Amniotic epithelial cell (primary cell): ENCODE data around the gene C18orf54.
A peak's percentile ranks its signal among the peaks of the same experiment; 100 is the strongest.
"Not testable (repeated sequence)": the region's sequence is repeated elsewhere in the genome, so short reads cannot be mapped to it uniquely, and the experiment has no call there.

Experiments used
- DNase-seq: peaks from one replicate; pipeline ENCODE4 v3.0.0-alpha.2; 2010; ENCODE audit warnings: low read depth

Gene C18orf54

DNA sequence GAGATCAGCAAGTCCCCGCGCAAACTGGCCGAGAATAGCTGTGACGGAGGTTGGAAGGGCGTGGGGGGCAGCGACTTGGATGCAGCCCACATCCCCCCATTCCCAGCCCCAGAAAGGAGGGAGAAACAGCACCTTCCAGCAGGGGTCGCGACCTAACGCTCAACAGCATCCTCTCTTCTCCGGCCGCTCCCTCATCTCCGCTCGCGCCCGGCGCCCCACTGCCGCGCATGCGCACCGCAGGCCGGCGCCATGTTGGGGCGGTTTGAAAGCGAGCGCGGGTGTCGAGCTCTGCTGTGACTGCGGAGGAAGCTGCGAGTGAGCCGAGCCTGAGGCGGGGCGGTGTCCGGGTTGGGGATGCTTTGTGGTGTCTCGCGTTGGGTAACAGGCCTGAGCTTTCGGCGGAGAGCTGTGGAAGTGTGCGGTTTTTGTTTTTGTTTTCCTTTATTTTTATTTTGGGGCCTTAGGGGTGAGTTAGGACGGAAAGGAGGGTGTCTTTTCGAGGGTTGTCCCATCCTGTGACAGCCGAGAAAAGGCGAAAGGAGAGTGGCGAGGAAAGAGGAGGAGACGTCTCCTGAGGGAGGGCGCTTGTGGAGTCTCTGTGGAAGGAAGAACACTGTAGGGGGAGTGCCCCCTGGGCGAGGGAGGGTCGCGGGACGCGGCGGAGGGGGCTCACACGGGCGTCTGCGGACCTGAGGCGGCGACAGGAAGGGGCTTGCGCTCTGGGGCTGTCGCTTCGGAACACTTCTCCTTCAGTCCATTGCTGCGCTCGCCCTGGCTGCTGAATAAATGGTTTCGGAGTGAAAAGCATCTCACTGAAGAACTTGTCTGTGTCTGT, at the start of gene C18orf54, which contains the start of gene STARD6:
Gene C18orf54 (plus strand): TSS at position 247 of the 835 bp plus-strand sequence. CDS start 2,667 bp downstream, outside the sequence.
Gene STARD6 (minus strand): TSS at position 199 of the 835 bp plus-strand sequence. CDS start 3,285 bp downstream, outside the sequence.
- peak; percentile 81 for DNase-seq

DNA sequence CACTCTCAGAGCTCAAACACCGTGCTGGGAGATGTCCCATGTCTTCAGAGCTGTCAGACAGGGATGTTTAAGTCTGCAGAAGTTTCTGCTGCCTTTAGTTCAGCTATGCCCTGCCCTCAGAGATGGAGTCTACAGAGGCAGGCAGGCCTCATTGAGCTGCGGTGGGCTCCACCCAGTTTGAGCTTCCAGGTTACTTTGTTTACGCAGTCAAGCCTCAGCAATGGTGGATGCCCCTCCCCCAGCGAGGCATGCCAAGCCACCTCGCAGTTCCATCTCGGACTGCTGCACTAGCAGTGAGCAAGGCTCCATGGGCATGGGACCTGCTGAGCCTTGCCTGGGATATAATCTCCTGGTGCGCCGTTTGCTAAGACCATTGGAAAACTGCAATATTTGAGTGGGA, 48.1 kb upstream of the C18orf54 start:
- not testable (repeated sequence) for DNase-seq

DNA sequence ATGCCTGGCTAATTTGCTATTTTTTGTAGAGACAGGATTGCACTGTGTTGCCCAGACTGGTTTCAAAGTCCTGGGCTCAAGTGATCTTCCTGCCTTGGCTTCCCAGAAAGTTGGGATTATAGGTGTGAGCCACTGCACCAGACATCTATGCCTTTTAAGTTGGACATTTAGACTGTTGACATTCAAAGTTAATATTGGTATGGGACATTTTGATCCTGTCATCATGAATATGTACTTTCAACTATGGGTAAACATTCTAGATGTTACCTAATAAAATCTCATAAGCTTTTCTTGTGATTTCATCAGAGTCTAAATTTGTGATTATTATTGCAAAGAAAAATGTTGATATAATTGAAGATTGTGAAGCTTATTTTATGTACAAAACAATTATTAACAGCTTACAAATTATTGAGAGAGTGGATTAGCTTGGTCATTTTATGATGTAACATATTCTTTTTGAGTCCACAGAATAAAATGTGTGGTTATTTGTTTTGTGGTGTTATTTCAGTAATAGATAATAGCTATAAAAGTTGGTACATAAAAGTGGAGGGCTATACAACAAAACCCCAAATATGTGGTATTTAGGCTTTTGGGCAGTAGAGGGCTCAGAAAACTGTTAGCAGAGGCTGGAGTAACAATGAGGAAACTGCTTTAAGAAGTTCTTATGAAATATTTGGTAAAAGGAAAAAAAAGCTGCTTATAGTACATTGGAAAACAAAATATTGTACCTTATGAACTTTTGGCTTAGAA, 41.5 kb upstream of the C18orf54 start:
- no peak for DNase-seq

DNA sequence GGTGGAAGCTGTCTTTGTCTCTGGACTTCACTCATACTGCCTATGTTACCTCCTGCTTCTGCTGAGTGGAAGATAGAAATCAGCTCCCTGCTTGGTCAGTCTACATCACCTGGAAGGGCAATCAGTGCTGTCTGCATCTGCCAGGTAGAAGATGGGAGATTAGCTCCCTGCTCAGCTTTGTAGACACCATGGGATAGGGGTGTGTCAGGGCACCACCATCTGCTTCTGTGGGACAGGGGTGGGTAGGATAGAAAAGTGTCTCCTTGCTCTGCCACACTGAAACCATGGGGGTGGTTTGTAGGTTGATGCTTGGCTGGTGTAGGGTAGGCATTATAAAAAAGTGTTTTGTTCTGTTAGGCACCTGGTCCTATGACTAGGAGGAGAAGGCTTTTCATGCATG, 34.1 kb upstream of the C18orf54 start:
- DNase-seq: no peak

DNA sequence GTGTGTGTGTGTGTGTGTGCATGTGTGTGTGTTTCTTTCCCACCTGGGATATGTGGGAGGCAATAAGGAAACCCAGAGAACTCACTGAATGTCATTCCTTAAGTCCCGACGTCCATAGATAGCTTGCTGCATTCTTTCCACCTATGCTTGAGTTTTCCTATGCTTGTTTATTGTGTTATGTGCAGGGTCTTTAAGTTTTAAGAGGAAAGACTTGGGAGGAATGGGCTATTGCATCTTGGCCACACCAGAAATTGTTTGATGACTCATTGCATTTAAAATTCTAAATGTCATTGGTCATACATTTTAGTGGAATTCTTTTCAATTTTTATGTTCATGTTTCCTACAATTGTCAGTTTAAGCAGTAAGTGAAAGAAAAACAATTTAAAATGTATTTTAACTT, 33.7 kb upstream of the C18orf54 start:
- no peak for DNase-seq

DNA sequence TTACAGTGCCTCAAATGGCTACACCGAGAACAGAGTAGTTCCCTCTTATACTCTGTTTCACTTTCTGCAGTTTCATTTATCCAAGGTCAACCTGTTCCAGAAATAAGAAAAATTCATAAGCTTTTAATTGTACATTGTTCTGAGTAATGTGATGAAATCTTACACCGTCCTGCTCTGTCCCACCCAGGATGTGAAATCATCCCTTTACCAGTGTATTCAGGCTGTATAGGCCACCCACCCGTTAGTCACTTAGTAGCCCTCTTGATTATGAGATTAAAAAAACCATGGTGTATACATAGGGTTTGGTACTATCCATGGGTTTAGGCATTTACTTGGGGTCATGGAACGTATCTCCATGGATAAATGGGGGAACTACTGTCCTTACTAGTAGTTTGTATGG, 29.9 kb upstream of the C18orf54 start:
- no peak for DNase-seq

DNA sequence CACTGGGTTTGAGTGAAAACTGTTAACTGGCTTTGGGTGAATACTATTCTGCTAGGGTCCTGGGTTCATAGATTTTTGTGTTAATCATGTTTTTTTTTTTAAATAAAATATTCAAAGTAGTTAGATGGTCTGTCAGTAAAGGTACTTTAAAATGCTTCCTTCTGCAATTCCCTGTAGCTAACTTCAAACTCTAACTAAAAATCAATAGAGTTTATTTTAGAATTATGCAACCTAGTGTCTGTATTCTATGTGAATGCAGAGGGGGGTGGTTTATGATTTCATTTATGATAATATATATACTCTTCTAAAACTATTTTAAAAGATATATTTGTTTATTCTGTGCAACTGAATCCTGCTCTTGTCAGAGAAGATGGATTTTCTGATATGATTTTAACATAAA, 27.9 kb upstream of the C18orf54 start:
- DNase-seq: no peak

DNA sequence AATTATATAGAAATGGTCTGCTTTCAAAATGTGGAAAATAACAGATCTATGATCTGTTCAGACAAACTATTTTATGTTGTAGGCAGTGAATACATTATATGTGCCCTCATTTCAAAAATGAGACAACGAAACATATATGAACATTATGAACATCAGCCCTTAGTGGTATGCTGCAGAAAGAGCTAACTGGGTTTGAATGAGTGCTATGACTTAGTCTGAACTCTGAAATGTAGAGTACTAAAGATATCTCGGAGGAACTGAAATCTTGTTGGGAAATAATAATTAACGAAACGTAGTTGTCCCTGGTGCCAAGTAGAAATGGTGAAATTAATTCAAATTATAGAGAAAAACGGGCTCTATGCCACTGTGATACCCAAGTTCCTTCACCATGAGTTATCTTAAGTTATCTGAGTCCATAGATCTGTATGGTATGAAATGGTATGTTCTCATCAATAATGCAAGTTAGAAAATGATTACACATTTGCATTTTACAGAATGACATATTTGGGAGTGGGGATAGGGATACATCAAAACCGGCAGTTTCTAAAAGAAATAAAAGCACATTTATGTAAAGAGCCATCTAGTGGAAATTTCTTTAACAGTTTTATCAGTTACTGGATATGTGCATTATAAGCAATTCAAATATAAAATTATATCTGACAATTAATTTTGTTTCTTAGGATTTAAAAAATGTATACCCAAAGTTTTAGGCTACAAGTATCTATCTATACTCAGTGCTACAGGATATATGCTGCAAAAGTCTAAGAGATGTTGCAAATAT, 26.7 kb upstream of the C18orf54 start:
- no peak for DNase-seq

DNA sequence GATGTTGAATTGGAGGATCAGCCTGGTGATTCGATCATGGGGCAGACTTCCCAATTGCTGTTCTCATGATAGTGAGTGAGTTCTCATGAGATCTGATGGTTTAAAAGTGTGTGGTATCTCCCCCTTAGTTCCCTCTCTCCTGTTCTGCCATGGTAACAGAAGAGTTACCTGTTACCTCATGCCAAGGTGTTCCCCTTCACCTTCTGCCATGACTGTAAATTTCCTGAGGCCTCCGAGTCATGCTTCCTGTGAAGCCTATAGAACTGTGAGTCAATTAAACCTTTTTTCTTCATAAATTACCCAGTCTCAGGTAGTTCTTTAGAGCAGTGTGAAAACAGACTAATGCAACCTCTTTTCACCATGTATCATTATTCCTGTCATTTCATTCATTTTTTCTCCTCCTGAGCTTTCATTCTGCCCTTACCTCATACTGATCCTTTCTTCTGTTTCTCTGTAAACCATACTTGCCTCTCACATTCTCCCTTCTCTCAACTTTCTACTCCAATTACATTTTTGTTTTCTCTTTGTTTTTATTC, 22.0 kb upstream of the C18orf54 start:
- DNase-seq: no peak

DNA sequence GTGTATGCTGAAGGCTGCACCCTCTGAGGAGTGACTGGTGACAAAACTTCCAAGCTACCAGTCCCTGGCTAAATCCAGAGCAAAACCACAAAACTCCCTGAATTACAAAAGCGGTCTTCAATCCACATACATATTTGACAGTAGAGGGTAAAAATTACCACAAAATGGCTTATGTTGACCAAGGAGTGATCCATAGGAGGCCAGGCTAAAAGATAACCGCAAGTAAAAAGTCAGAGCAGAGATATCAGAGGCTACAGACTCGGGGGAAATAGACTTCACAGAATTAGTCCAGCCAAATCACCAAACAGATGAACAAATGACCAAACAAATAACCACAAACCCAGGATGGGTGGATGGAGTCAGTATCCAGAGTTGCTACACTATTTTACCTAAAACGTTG, 19.5 kb upstream of the C18orf54 start:
- peak; percentile 80 for DNase-seq

DNA sequence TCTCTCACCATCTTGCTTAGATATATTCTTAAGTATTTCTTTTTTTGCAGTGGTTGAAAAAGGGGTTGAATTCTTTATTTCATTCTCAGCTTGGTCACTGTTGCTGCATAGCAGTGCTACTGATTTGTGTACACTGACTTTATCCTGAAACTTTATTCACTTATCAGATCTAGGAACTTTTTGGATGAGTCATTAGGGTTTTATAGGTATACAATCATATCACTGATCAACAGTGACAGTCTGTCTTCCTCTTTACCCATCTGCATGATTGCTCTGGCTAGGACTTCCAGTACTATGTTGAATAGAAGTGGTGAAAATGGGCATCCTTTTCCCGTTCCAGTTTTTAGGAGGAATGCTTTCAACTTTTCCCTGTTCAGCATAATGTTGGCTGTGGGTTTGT, 6.5 kb upstream of the C18orf54 start:
- DNase-seq: no peak

DNA sequence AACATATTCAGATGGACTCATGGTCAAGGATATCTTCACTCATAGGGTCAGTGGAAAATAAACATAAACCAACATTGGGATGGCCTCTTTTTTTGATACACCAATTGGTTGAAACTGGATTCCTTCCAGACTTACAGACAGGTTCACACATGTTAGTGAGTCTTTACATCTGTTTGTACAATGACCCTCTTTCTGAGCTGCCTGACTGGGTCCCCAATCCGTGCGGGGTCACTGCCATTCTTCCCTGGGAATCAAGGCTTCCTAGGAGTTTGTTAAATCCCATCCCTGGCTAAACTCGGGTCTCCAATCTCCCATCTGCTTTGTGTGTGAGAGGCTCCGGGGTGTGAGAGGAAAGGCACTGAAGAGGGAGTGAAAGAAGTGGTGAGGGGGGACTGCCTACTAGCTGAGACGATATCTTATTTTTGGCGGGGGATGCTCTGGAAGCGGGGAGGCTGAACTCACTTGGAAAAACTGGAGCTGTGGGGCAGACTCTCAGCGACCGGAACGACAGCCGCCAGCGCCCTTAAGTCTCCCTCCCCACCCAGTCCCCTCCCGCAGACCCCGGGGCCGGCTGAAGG, 535 bp upstream of the C18orf54 start:
- DNase-seq: no peak

DNA sequence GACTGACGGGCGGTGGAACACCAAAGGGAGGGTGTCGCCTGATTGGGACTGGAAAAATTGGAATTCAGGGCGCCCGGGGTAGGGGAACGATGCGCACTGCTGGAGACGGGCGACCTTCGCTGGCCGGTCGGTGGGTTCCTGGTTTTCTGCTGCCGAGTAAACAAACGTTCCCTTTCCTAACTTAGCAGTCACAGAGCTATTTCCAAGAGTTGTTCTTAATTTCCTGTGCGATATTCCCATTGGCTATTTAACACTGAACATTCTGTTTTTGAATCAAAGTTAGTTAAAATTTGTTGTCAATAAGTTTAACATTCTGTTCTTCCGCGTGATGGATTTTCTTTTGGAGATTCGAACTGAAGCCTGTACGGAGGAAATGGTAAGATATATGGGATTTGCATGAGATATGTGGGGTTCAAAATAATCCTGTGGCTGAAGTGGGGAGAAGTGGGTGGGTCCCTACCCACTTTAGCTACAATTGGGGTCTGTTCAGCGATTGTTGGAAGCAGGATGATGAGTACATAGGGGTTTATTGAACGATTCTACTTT, 862 bp downstream of the C18orf54 start:
- DNase-seq: peak; percentile 3

DNA sequence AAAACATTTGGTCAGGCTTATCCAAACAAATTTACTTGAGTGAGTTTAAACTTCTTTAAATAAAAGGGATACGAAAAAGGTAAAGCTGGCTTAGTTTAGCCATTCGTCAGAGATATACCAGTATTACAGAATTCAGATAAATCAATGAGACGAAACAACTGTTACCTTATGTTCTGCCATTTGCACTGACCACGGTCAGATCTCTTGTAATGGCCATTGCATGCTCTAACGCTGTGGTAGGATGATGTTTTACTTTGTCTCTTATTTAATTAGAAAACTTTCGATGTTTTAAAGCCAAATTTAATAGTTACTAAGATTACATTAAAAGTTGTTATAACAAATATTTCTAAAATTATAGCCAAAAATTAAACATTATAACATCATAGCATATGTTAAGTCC, 1.5 kb downstream of the C18orf54 start:
- no peak for DNase-seq

DNA sequence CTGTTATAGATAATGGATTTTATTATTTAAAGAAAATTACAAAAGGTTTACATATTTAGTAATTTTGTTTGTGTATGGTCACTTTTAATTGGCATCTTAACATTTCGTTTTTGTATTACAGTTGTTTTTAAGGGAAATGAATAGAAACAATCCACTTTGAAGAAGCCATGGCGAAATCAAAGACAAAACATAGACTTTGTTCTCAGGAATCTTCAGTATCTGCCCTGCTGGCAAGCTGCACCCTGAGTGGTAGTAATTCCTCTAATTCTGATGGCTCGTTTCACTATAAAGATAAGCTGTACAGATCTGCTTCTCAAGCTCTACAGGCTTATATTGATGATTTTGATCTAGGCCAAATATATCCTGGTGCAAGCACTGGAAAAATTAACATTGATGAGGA, 2.7 kb downstream of the C18orf54 start:
- DNase-seq: peak; percentile 35

DNA sequence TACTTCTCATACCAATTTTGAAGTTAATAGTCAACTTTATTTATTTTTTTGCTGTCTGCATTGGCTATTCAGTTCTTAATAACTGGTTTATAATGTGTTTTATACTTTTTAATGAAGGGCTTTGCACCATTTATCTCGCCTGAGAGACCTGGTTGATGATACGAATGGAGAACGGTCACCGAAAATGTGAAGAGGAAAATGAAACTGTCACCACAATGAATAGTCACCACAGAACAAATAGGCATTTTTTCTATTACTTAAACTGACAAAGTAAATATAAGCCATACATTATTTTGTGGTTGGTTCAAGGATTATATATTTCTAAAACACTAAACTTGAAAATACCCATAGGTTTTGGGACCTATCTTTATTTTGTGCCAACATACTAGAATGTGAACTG, 20.4 kb downstream of the C18orf54 start:
- no peak for DNase-seq

DNA sequence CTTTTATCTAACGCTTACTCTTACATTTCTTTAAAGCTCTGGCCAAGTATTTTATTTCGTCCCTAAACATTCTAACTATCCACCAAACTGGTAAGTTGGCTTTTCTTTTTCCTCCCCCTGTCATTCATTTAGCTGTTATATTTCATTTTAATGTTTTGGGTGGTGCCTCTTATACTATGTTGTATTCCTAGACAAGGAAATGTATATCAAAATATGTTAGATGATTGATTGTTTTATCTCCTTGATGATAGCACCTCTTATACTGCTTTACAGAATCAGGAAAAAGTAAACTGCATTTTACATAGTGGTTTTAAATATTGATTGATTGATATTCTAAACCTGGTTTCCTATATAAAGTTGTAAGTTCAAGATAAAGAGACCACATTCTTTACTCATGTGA, 23.9 kb downstream of the C18orf54 start:
- DNase-seq: no peak

DNA sequence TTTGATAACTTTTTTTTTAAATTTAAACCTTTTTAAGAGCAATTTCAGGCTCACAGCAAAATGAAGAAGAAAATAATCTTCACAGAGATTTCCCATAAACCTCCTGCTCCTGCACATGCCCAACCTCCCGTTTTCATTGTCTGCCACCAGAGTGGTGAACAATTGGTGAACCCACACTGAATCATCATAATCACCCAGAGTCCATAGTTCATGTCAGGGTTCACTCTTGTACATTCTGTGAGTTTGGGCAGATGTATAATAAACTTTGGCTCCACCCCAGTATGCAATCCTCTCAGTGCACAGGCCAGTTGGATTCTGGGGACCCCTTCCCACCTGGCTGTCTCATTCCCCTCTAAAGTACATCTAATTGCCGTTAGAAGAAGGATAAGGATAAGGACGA, 24.4 kb downstream of the C18orf54 start:
- no peak for DNase-seq

DNA sequence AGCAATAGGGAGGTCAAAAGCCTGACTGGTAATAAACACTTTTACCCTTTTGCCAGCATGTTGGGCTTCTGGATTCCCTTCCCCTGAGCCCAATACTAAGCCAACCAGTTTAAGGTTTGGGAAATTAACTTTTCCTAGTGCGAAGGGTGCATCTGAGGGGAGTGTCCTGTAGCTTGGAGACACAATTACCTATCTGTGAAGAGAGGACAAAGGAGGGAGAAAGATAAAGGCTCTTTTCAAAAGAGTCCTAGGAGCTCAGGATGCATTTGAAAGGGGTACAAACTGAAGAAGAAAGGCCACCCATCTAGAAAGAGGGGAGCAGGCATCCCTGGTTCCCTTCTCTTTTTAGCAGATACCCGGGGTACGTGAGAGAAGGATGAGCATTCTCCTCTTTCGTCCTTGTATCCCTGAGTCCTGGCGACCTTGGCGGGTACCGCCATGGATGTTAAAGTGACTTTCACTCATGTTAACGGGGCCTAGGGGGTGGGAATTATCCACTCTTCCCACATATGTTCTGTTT, 25.1 kb downstream of the C18orf54 start:
- DNase-seq: no peak

DNA sequence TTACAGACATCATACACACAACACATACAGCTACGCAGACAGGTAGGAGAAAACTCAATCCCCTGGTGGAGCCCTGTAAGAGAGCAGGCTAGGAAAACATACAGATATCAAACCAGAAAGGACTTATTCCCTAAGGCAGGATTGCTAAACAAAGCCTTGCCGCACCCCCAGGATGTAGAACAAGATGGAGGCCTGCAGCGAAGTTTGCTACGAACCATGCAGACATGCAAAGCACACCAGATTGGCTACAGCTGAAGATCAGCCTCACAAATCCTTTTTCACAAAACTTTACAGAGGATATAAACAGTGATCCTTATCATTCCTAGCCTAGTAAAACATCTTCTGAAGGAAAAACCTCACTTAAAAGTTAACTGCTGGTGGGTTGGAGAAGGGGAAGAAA, 28.3 kb downstream of the C18orf54 start:
- DNase-seq: peak; percentile 8

DNA sequence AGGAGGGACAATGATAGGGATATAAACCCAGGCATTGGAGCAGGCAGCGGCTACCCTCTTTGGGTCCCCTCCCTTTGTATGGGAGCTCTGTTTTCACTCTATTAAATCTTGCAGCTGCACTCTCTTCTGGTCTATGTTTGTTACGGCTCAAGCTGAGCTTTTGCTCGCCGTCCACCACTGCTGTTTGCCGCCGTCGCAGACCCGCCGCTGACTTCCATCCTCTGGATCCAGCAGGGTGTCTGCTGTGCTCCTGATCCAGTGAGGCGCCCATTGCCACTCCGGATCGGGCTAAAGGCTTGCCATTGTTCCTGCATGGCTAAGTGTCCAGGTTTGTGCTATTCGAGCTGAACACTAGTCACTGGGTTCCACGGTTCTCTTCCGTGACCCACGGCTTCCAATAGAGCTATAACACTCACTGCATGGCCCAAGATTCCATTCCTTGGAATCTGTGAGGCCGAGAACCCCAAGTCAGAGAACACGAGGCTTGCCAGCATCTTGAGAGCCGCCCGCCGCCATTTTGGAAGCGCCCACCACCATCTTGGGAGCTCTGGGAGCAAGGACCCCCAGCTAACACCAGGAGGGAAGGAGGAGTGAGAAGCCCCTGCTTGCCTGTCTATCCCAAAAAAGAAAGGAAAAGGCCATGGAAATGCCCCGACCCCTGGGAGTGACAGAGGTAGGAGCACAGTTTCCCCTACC, 29.2 kb downstream of the C18orf54 start:
- not testable (repeated sequence) for DNase-seq
